HepG2 (cell line): ENCODE results near the gene DHH. TPM values are rescaled to one million over a fixed set of nuclear protein-coding genes. Genes with fewer than 3 reads are reported as not detected.

Experiments used
- ATAC-seq: fragments of 200-7000 bp; cut with Tn5 transposase; 3 replicates; pipeline ENCODE4 v1.9.1; 2020; ENCODE audit warnings: mild to moderate bottlenecking, moderate library complexity
- BruUV-seq: library from RNA; stranded (reverse); fragments of 400-500 nt; replicated peaks from 2 replicates; lab custom pipeline; 2021; lab: Mats Ljungman, UMichigan
- CTCF ChIA-PET: fragments of 300-600 bp; formaldehyde crosslinking; extraction: SDS; loops from one replicate; lab custom pipeline; 2021; ENCODE audit warnings: low total read pairs, inconsistent platforms, low intra/inter-chr PET ratio; lab: Yijun Ruan, JAX
- POLR2A ChIA-PET: fragments of 350-600 bp; sonication (Branson Sonifier 250); formaldehyde crosslinking; loops from one replicate; lab custom pipeline; 2020; ENCODE audit warnings: antibody characterized with exemption, inconsistent platforms; lab: Yijun Ruan, JAX
- DNase-seq: peaks from one replicate; pipeline ENCODE4 v3.0.0-alpha.2; 2015; ENCODE audit warnings: low spot score
- FAIRE-seq: peaks from 3 replicates; lab custom pipeline; 2011; peaks lifted over from hg19 to GRCh38; lab: Jason Lieb, UNC
- H2AFZ ChIP-seq: one replicate; pipeline ENCODE4 v1.6.1; 2011; ENCODE audit warnings: low read length, inconsistent platforms
- H3K27ac ChIP-seq: fragments of 300-600 bp; 3 replicates; pipeline ENCODE4 v1.8.0; 2011; ENCODE audit warnings: mixed run types, mild to moderate bottlenecking, mixed read lengths, low read length, inconsistent platforms; ENCODE audit not compliant: insufficient read depth; ENCODE audit errors: extremely low read length
- H3K27me3 ChIP-seq, 2 experiments: fragments of 200-600 bp in 1 of 2; 2 replicates in 1 of 2; 3 replicates in 1 of 2; pipeline versions ENCODE4 v1.6.0 to v1.8.0; 2011; ENCODE audit warnings: low read length in 2 of 2, mild to moderate bottlenecking in 2 of 2, moderate library complexity in 2 of 2, inconsistent platforms in 1 of 2; ENCODE audit not compliant: insufficient read depth in 2 of 2, control insufficient read depth in 1 of 2
- H3K36me3 ChIP-seq, 2 experiments: fragments of 200-600 bp in 1 of 2; replicated peaks in 1 of 2; 2 replicates in 1 of 2; 3 replicates in 1 of 2; pipeline versions ENCODE4 v1.5.1 to v1.8.0; 2011; ENCODE audit warnings: low read length in 2 of 2, inconsistent platforms in 1 of 2; ENCODE audit not compliant: insufficient read depth in 2 of 2, control insufficient read depth in 1 of 2
- H3K4me1 ChIP-seq: 2 replicates; pipeline ENCODE4 v1.5.1; 2012; ENCODE audit warnings: low read length, inconsistent platforms; ENCODE audit not compliant: insufficient read depth
- H3K4me2 ChIP-seq: 2 replicates; pipeline ENCODE4 v1.6.0; 2011; ENCODE audit warnings: low read depth, low read length, inconsistent platforms
- H3K4me3 ChIP-seq, 3 experiments: fragments of 200-600 bp in 1 of 3; sonication (generic), shearing (Covaris generic) in 1 of 3; replicated peaks in 1 of 3; 2 replicates each; pipeline ENCODE4 v1.5.1; 2011 to 2016; ENCODE audit warnings: low read length in 3 of 3, inconsistent platforms in 2 of 3, low read depth in 2 of 3, mild to moderate bottlenecking in 2 of 3, control low read depth in 1 of 3, mixed read lengths in 1 of 3; ENCODE audit not compliant: insufficient read depth in 1 of 3
- H3K79me2 ChIP-seq: one replicate; pipeline ENCODE4 v1.6.1; 2011; ENCODE audit warnings: low read length, inconsistent platforms; ENCODE audit not compliant: insufficient read depth
- H3K9ac ChIP-seq: 2 replicates; pipeline ENCODE4 v1.6.0; 2011; ENCODE audit warnings: mild to moderate bottlenecking, low read depth, low read length, inconsistent platforms; ENCODE audit not compliant: insufficient read depth
- H3K9me3 ChIP-seq: 2 replicates; pipeline ENCODE4 v1.5.1; 2012; ENCODE audit warnings: mild to moderate bottlenecking, low read length
- H4K20me1 ChIP-seq: 2 replicates; pipeline ENCODE4 v1.6.0; 2011; ENCODE audit warnings: inconsistent platforms, mild to moderate bottlenecking, low read length, moderate library complexity; ENCODE audit not compliant: insufficient read depth
- AGO2 ChIP-seq: fragments of 200-400 bp; formaldehyde crosslinking; optimal IDR thresholded peaks from 2 replicates; pipeline ENCODE3; 2017; ENCODE audit warnings: mild to moderate bottlenecking, low read depth, low read length, moderate library complexity
- ELF3 ChIP-seq: IDR thresholded peaks from 2 replicates; pipeline ENCODE4 v1.6.1; 2016; ENCODE audit warnings: missing genetic modification reagents, missing compliant biosample characterization
- NFIB ChIP-seq: sonication (generic); formaldehyde crosslinking; IDR thresholded peaks from 2 replicates; pipeline ENCODE4 v1.9.0; 2021; ENCODE audit warnings: missing genetic modification reagents, mild to moderate bottlenecking, borderline replicate concordance
- PHF8 ChIP-seq: sonication (generic); formaldehyde crosslinking; IDR thresholded peaks from 2 replicates; pipeline ENCODE4 v1.5.0; 2020; ENCODE audit warnings: missing genetic modification reagents
- TBP ChIP-seq: sonication (generic); formaldehyde crosslinking; IDR thresholded peaks from 2 replicates; pipeline ENCODE4 v1.5.0; 2020; ENCODE audit warnings: missing genetic modification reagents
- THYN1 ChIP-seq: sonication (generic); formaldehyde crosslinking; IDR thresholded peaks from 2 replicates; pipeline ENCODE4 v1.8.1; 2023; ENCODE audit warnings: low read depth, mild to moderate bottlenecking, moderate library complexity, missing genetic modification reagents, borderline replicate concordance
- ZNF337 ChIP-seq: sonication (generic); formaldehyde crosslinking; IDR thresholded peaks from 2 replicates; pipeline ENCODE4 v1.5.1; 2020; ENCODE audit warnings: missing genetic modification reagents, low read depth, mild to moderate bottlenecking, borderline replicate concordance
- ZNF367 ChIP-seq: sonication (generic); formaldehyde crosslinking; IDR thresholded peaks from 2 replicates; pipeline ENCODE4 v1.4.0; 2020; ENCODE audit warnings: missing genetic modification reagents, borderline replicate concordance
- WGBS: methylation state at CpG from one replicate; pipeline ENCODE4 v1.1.6; 2017; ENCODE audit warnings: low lambda C conversion rate; 5-methylcytosine and 5-hydroxymethylcytosine counted together
- in situ Hi-C: cut with HindIII; loops from 2 replicates; pipeline ENCODE4 v1.10.0; 2017; ENCODE audit warnings: low pct_unique_long_range_greater_than_20kb; ENCODE audit not compliant: extremely low pct_ligation_motif_present
- intact Hi-C: fragments of 100-400 bp; cut with micrococcal nuclease; formaldehyde crosslinking; loops from one replicate; pipeline ENCODE4 v1.10.0; 2022; ENCODE audit not compliant: unreplicated experiment
- polyA plus RNA-seq, 8 experiments: library from polyadenylated mRNA; depleted of rRNA in 3 of 8; stranded (reverse) in 7 of 8; unstranded in 1 of 8; fragments of >200 nt; fragmentation: Illumina TruSeq in 4 of 8; extraction: Trizol in 4 of 8; gene quantifications; 2 replicates each; pipeline versions ENCODE4 v1.2.1 to v1.2.3, GENCODE V29; 2011 to 2016; ENCODE audit warnings: low read depth in 4 of 8, missing spikeins in 1 of 8, mixed read lengths in 1 of 8; ENCODE audit not compliant: insufficient read depth in 1 of 8
- total RNA-seq, 5 experiments: library from RNA; depleted of rRNA; stranded (reverse); fragments of >200 nt; fragmentation: Illumina TruSeq; extraction: Trizol; gene quantifications; 2 replicates each; pipeline ENCODE4 v1.2.3, GENCODE V29; 2016; ENCODE audit warnings: low read depth in 1 of 5

Gene DHH
- total and polyA plus RNA-seq, 2 of the 13 experiments (the other 11 are each of a cell fraction or from before 2014, with no cell fraction given) = not detected

DNA sequence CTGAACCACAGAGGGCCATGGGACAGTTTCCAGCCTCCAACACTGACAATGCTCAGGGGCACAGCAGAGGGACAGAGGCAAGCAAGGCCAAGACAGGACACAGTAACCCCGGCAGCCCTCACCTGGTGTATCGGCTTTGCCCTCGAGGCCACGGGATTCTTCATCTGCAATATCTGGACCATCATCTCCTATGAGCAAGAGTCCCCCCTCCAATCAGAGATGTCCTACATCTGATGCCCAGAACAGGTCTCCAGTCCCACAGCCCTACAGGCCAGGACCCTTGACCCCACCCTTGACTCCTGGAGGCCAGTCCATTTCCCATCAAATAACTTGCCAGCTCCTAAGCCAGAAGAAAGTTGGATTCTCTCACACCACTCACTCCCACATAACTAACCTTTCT is 51.4 kb downstream of the DHH start:
- Histone ChIP-seq H3K4me1 (no peaks in the 10 kb centered on the region), H3K36me3 (peaks cover 58 to 96% of the 10 kb centered on the region in 2 experiments), H3K9me3 (no peaks in the 10 kb centered on the region), H4K20me1 (0 out of 2 replicates have a peak, but pooled peaks cover 3% of the 10 kb centered on the region), H3K4me2 (no peak overlapping the region), H3K4me3 (no peak overlapping the region), H2AFZ (no peak overlapping the region), H3K27ac (no peak overlapping the region), H3K9ac (no peak overlapping the region), H3K79me2 (no peaks in the 10 kb centered on the region), H3K27me3 (no peaks in the 10 kb centered on the region)
- no TSS peak for BruUV-seq
- TF ChIP-seq PHF8 (no peak), ZNF367 (CRISPR knock-in tag) (no peak), TBP (CRISPR knock-in tag) (no peak), NFIB (CRISPR knock-in tag) (0 out of 2 replicates have a peak, but pooled peaks have one; percentile 5), ZNF337 (CRISPR knock-in tag) (no peak), THYN1 (no peak)
- intact Hi-C loops = no loop called here
- FAIRE-seq = no peak
- ATAC-seq = no peak
- POLR2A ChIA-PET = interaction anchor here (1.2 to 2.2 kb wide), 2 partner anchors 10 to 13 kb away, joined by 4 to 7 read pairs; no protein-coding TSS in a partner anchor
- WGBS = 96% methylated on average over 4 of the region's 4 CpGs
- CTCF ChIA-PET = interaction anchor here (0.8 kb wide), 1 partner anchor 45 kb away, joined by 3 read pairs; no protein-coding TSS in a partner anchor
- DNase-seq = no peak
- in situ Hi-C loops = no loop called here

DNA sequence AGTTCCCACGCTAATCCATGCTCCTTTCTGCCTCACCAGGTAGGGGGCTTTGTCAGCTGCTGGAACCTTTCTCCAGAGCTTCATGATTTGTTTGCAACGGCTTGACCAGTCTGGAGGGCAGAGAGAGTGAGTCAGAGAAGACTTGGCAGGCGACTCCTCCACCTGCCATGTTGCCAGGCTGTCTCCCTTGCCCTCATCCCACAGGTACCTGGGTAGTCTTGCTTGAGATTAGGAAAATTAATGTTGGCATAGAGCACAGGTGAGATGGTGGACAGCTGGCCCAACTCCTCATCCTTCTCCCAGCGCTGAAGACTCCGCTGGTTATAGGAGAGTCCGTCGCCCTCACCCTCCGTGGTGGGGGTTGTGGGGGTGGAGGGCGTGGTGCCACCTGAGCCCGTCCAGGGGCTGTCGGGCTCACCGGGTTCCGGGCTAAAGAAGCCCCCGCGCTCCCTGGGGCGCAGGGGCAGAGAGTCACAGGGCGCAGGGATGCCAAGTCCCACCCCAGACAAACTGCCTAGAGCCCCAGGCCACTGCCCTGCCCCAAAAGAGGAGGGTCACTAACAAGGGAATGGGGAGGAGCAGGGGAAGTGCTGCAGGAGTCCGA is 52.6 kb downstream of the DHH start:
- H3K79me2 ChIP-seq = no peaks in the 10 kb centered on the region
- CTCF ChIA-PET = no interaction called here
- H3K9me3 ChIP-seq = no peaks in the 10 kb centered on the region
- peaks cover 59 to 98% of the 10 kb centered on the region in 2 experiments for H3K36me3 ChIP-seq
- H3K4me1 ChIP-seq = no peaks in the 10 kb centered on the region
- intact Hi-C loops (no loop called here), in situ Hi-C loops (no loop called here)
- 97% methylated on average over 13 of the region's 18 CpGs for WGBS
- H4K20me1 ChIP-seq = 0 out of 2 replicates have a peak, but pooled peaks cover 3% of the 10 kb centered on the region
- H3K27me3 ChIP-seq = no peaks in the 10 kb centered on the region
- H3K4me3 ChIP-seq = no peak overlapping the region
- no peak overlapping the region for H2AFZ ChIP-seq
- no peak overlapping the region for H3K27ac ChIP-seq
- ATAC-seq (no peak), DNase-seq (no peak), FAIRE-seq (no peak)
- no peak overlapping the region for H3K4me2 ChIP-seq
- no peak overlapping the region for H3K9ac ChIP-seq
- TF ChIP-seq ELF3 (CRISPR knock-in tag) (no peak), AGO2 (peak; percentile 24)
- no TSS peak for BruUV-seq
- POLR2A ChIA-PET = no interaction called here
